Esophagus muscularis mucosa (tissue), 4 donors: ENCODE measurements around the gene GNA15.

ENCODE experiments used
- CTCF ChIP-seq, 3 experiments: fragments of 200-600 bp in 2 of 3; fragments of 450-650 bp in 1 of 3; sonication (generic) in 2 of 3; IDR thresholded peaks; one replicate each; pipeline ENCODE4 v1.5.1; 2017 to 2019; ENCODE audit warnings: antibody characterized with exemption in 3 of 3, mild to moderate bottlenecking in 2 of 3, moderate library complexity in 1 of 3
- EP300 ChIP-seq: sonication (generic); formaldehyde crosslinking; IDR thresholded peaks from one replicate; pipeline ENCODE4 v1.6.1; 2017; ENCODE audit warnings: antibody characterized with exemption
- POLR2A ChIP-seq: fragments of 450-650 bp; IDR thresholded peaks from one replicate; pipeline ENCODE4 v1.6.1; 2017; ENCODE audit warnings: antibody characterized with exemption, moderate library complexity, mild to moderate bottlenecking, low read depth
- POLR2AphosphoS5 ChIP-seq, 2 donors: sonication (generic); formaldehyde crosslinking; IDR thresholded peaks; one replicate each; pipeline ENCODE4 v1.6.1; 2017; ENCODE audit warnings: antibody characterized with exemption in 2 of 2

GRCh38 chr19:3109491-3109890 lies 26.3 kb upstream of the GNA15 start:
- TF ChIP-seq CTCF (IDR thresholded peaks at IDR 0.05) (no peak), POLR2A (no peak), POLR2AphosphoS5 (IDR thresholded peaks at IDR 0.05) (no peak), EP300 (no peak)
